ENCODE results near the gene FKBP7. TPM values are rescaled to one million over a fixed set of nuclear protein-coding genes. Genes with fewer than 3 reads are reported as not detected.

The FKBP7 gene
- total RNA-seq, 2 experiments from 2014 or later: 8.3 to 8.5 TPM

GRCh38 chr2:178506524-178506923 lies 28.1 kb upstream of the FKBP7 start:
- no peak for TF ChIP-seq EZH2phosphoT487 (IDR thresholded peaks at IDR 0.05; ENCODE audit: borderline replicate concordance, low read depth, low read length)
- TF ChIP-seq CTCF (conservative IDR thresholded peaks at IDR 0.05; ENCODE audit: low read length): no peak
- no TSS peak for BruUV-seq (replicated peaks)
- Histone ChIP-seq H3K9me2 (ENCODE audit: insufficient read depth, low read length) (no peaks in the 10 kb centered on the region), H2AFZ (ENCODE audit: low read length) (no peak overlapping the region), H3K79me2 (ENCODE audit: insufficient read depth, low read depth, low read length) (no peaks in the 10 kb centered on the region), H3K27ac (ENCODE audit: low read depth, low read length, poor library complexity, severe bottlenecking) (no peak overlapping the region), H3K4me3 (ENCODE audit: low read depth, low read length, poor library complexity, severe bottlenecking) (no peak overlapping the region), H4K20me1 (ENCODE audit: insufficient read depth, low read length) (no peaks in the 10 kb centered on the region), H3K36me3 (ENCODE audit: insufficient read depth, low read length) (peaks cover 42% of the 10 kb centered on the region), H3K4me2 (ENCODE audit: low read length) (no peak overlapping the region), H3K4me1 (ENCODE audit: insufficient read depth, low read length, poor library complexity, severe bottlenecking) (no peaks in the 10 kb centered on the region), H3K9me3 (ENCODE audit: low read length) (no peaks in the 10 kb centered on the region)
- intact Hi-C loops (cut with micrococcal nuclease; ENCODE audit: unreplicated experiment): no loop called here
- ChIA-PET CTCF (ENCODE audit: unreplicated experiment) (no interaction called here), POLR2A (interaction anchor here (0.8 to 1.3 kb wide), 3 partner anchors 9 to 12 kb away, joined by 3 to 7 read pairs (median 3); no protein-coding TSS in a partner anchor)
- no peak for DNase-seq (ENCODE audit: low spot score)

- DNase-seq (ENCODE audit: low spot score): no peak
- BruUV-seq (replicated peaks): no TSS peak
- Histone ChIP-seq H3K4me1 (ENCODE audit: insufficient read depth, low read length, poor library complexity, severe bottlenecking) (no peaks in the 10 kb centered on the region), H3K9me2 (ENCODE audit: insufficient read depth, low read length) (no peaks in the 10 kb centered on the region), H3K9me3 (ENCODE audit: low read length) (no peaks in the 10 kb centered on the region), H3K27ac (ENCODE audit: low read depth, low read length, poor library complexity, severe bottlenecking) (no peak overlapping the region), H3K79me2 (ENCODE audit: insufficient read depth, low read depth, low read length) (no peaks in the 10 kb centered on the region), H3K4me2 (ENCODE audit: low read length) (no peak overlapping the region), H3K36me3 (ENCODE audit: insufficient read depth, low read length) (peaks cover 46% of the 10 kb centered on the region), H3K4me3 (ENCODE audit: low read depth, low read length, poor library complexity, severe bottlenecking) (no peak overlapping the region), H4K20me1 (ENCODE audit: insufficient read depth, low read length) (no peaks in the 10 kb centered on the region), H2AFZ (ENCODE audit: low read length) (no peak overlapping the region)
- ChIA-PET POLR2A (interaction anchor here (0.8 to 1.3 kb wide), 3 partner anchors 8 to 12 kb away, joined by 3 to 7 read pairs (median 3); no protein-coding TSS in a partner anchor), CTCF (ENCODE audit: unreplicated experiment) (no interaction called here)
- intact Hi-C loops (cut with micrococcal nuclease; ENCODE audit: unreplicated experiment): no loop called here
- TF ChIP-seq EZH2phosphoT487 (IDR thresholded peaks at IDR 0.05; ENCODE audit: borderline replicate concordance, low read depth, low read length) (no peak), CTCF (conservative IDR thresholded peaks at IDR 0.05; ENCODE audit: low read length) (no peak)
Observed at GRCh38 chr2:178506101-178506500, 27.7 kb upstream of the FKBP7 start.

- Histone ChIP-seq H3K4me1 (ENCODE audit: insufficient read depth, low read length, poor library complexity, severe bottlenecking) (peaks cover 4% of the 10 kb centered on the region), H3K9me2 (ENCODE audit: insufficient read depth, low read length) (no peaks in the 10 kb centered on the region), H3K9me3 (ENCODE audit: low read length) (no peaks in the 10 kb centered on the region), H2AFZ (ENCODE audit: low read length) (no peak overlapping the region), H3K79me2 (ENCODE audit: insufficient read depth, low read depth, low read length) (no peaks in the 10 kb centered on the region), H3K4me2 (ENCODE audit: low read length) (no peak overlapping the region), H3K36me3 (ENCODE audit: insufficient read depth, low read length) (peaks cover 74% of the 10 kb centered on the region), H4K20me1 (ENCODE audit: insufficient read depth, low read length) (no peaks in the 10 kb centered on the region), H3K27ac (ENCODE audit: low read depth, low read length, poor library complexity, severe bottlenecking) (no peak overlapping the region), H3K4me3 (ENCODE audit: low read depth, low read length, poor library complexity, severe bottlenecking) (no peak overlapping the region)
- intact Hi-C loops (cut with micrococcal nuclease; ENCODE audit: unreplicated experiment): no loop called here
- TF ChIP-seq EZH2phosphoT487 (IDR thresholded peaks at IDR 0.05; ENCODE audit: borderline replicate concordance, low read depth, low read length) (no peak), CTCF (conservative IDR thresholded peaks at IDR 0.05; ENCODE audit: low read length) (no peak)
- no TSS peak for BruUV-seq (replicated peaks)
- POLR2A ChIA-PET: no interaction called here
- CTCF ChIA-PET (ENCODE audit: unreplicated experiment): interaction anchor here (0.8 kb wide), 1 partner anchor 23 kb away, joined by 3 read pairs; no protein-coding TSS in a partner anchor
- DNase-seq (ENCODE audit: low spot score): no peak
Observed at GRCh38 chr2:178502751-178503150, 24.4 kb upstream of the FKBP7 start.

All from OCI-LY7 (cell line).